ENCODE data around the gene STYK1.

The STYK1 gene

GRCh38 chr12:10697156-10697555, 23.3 kb upstream of the STYK1 start:
- H3K36me3 ChIP-seq (ENCODE audit: low read length), result no peaks in the 10 kb centered on the region
- H3K27ac ChIP-seq (ENCODE audit: low read depth, low read length), result no peak overlapping the region
- no peak overlapping the region for H2AFZ ChIP-seq (ENCODE audit: low read depth, low read length, severe bottlenecking)
- no peak overlapping the region for H3K9ac ChIP-seq (ENCODE audit: low read length)
- H4K20me1 ChIP-seq (ENCODE audit: low read depth, low read length), result no peaks in the 10 kb centered on the region
- no peak overlapping the region for H3K4me3 ChIP-seq (ENCODE audit: insufficient read depth, low read length, poor library complexity, severe bottlenecking)
- H3K79me2 ChIP-seq (ENCODE audit: insufficient read depth, low read length), result no peaks in the 10 kb centered on the region
- H3K4me2 ChIP-seq (ENCODE audit: low read depth, low read length, poor library complexity, severe bottlenecking), result no peak overlapping the region
- H3K9me3 ChIP-seq (ENCODE audit: insufficient read depth, low read length), result no peaks in the 10 kb centered on the region
- H3K27me3 ChIP-seq (ENCODE audit: low read length), result no peaks in the 10 kb centered on the region
- H3K9me2 ChIP-seq (replicated peaks; ENCODE audit: insufficient read depth, low read length), result no peaks in the 10 kb centered on the region
- TF ChIP-seq CTCF (IDR thresholded peaks at IDR 0.05; ENCODE audit: insufficient read depth, low read length, poor library complexity, severe bottlenecking) (no peak), EZH2phosphoT487 (conservative IDR thresholded peaks at IDR 0.05; ENCODE audit: low read length) (no peak)
- no peaks in the 10 kb centered on the region for H3F3A ChIP-seq (ENCODE audit: insufficient read depth)

GRCh38 chr12:10690906-10691305, 17.1 kb upstream of the STYK1 start:
- Histone ChIP-seq H3F3A (ENCODE audit: insufficient read depth) (no peaks in the 10 kb centered on the region), H3K27me3 (ENCODE audit: low read length) (no peaks in the 10 kb centered on the region), H3K9ac (ENCODE audit: low read length) (no peak overlapping the region), H2AFZ (ENCODE audit: low read depth, low read length, severe bottlenecking) (no peak overlapping the region), H3K4me2 (ENCODE audit: low read depth, low read length, poor library complexity, severe bottlenecking) (no peak overlapping the region), H3K36me3 (ENCODE audit: low read length) (no peaks in the 10 kb centered on the region), H3K79me2 (ENCODE audit: insufficient read depth, low read length) (no peaks in the 10 kb centered on the region), H3K9me3 (ENCODE audit: insufficient read depth, low read length) (no peaks in the 10 kb centered on the region), H3K9me2 (replicated peaks; ENCODE audit: insufficient read depth, low read length) (no peaks in the 10 kb centered on the region), H3K27ac (ENCODE audit: low read depth, low read length) (no peak overlapping the region), H4K20me1 (ENCODE audit: low read depth, low read length) (no peaks in the 10 kb centered on the region), H3K4me3 (ENCODE audit: insufficient read depth, low read length, poor library complexity, severe bottlenecking) (no peak overlapping the region)
- TF ChIP-seq CTCF (IDR thresholded peaks at IDR 0.05; ENCODE audit: insufficient read depth, low read length, poor library complexity, severe bottlenecking) (no peak), EZH2phosphoT487 (conservative IDR thresholded peaks at IDR 0.05; ENCODE audit: low read length) (no peak)

GRCh38 chr12:10689146-10689545, 15.3 kb upstream of the STYK1 start:
- H3K4me3 ChIP-seq (ENCODE audit: insufficient read depth, low read length, poor library complexity, severe bottlenecking), result no peak overlapping the region

More at GRCh38 chr12:10689146-10689545, 15.3 kb upstream of the STYK1 start:
- TF ChIP-seq EZH2phosphoT487 (conservative IDR thresholded peaks at IDR 0.05; ENCODE audit: low read length), result no peak
- no peak for TF ChIP-seq CTCF (IDR thresholded peaks at IDR 0.05; ENCODE audit: insufficient read depth, low read length, poor library complexity, severe bottlenecking)
- no peak overlapping the region for H3K9ac ChIP-seq (ENCODE audit: low read length)
- no peak overlapping the region for H3K4me2 ChIP-seq (ENCODE audit: low read depth, low read length, poor library complexity, severe bottlenecking)
- no peaks in the 10 kb centered on the region for H3K27me3 ChIP-seq (ENCODE audit: low read length)
- no peaks in the 10 kb centered on the region for H3K36me3 ChIP-seq (ENCODE audit: low read length)
- no peaks in the 10 kb centered on the region for H4K20me1 ChIP-seq (ENCODE audit: low read depth, low read length)
- no peaks in the 10 kb centered on the region for H3F3A ChIP-seq (ENCODE audit: insufficient read depth)
- H2AFZ ChIP-seq (ENCODE audit: low read depth, low read length, severe bottlenecking), result no peak overlapping the region
- H3K79me2 ChIP-seq (ENCODE audit: insufficient read depth, low read length), result no peaks in the 10 kb centered on the region
- no peak overlapping the region for H3K27ac ChIP-seq (ENCODE audit: low read depth, low read length)
- no peaks in the 10 kb centered on the region for H3K9me2 ChIP-seq (replicated peaks; ENCODE audit: insufficient read depth, low read length)
- no peaks in the 10 kb centered on the region for H3K9me3 ChIP-seq (ENCODE audit: insufficient read depth, low read length)
